Measurements from ENCODE around the gene ISG20. TPM values are rescaled to one million over a fixed set of nuclear protein-coding genes. Genes with fewer than 3 reads are reported as not detected.

Gene ISG20
- total and polyA plus RNA-seq, 5 experiments from 2014 or later, result 142 to 562 (median 422) TPM

DNA sequence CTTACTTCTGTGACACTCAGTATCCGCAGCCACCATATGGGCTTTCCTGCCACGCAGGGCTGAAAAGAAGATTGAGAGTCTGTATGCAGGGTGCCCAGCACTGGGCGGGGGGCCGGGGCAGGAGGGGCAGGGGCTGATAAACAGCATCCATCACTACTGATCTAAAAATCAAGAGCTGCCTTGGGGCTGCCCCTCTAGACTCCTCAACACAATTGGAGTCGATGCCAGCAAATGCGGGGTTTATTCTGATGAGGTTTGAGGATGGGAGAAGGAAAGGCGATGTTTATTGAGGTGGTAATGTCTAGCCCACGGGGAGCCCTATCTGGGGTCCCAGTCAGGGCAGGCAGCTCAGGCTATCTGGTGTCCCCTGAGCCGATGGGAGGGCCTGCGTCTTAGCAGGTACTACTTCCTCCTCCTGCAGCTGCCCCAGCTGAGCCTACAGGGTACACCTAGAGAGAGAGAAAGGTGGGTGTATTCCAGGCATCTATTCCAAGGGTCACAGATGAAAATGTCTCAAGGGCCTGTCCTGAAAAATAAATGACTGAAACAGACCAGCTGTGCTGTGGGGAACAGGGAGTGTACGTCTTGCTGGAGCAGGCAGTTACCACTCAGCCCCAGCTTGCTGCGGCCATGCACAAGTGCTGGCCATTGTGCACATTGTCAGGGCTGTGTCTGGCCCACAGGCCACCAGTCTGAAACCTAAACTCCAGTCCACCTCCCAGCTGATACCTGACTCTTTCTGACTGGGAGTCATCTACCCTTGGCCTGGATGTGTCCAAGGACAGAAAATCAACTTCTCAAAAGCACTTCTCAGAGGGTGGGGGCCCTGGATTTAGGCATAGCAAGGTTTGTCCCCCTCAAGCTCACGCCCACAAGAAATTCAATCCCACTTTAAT is 19.5 kb downstream of the ISG20 start:
- POLR2A ChIA-PET, result interaction anchor here (0.6 to 9.8 kb wide), 3 partner anchors 12 to 191 kb away, joined by 3 to 80 read pairs (median 3); partner anchors contain the start of genes MRPL46 and MRPS11
- ATAC-seq (no peak), DNase-seq (no peak)
- peak overlapping the region in 9 of 10 donors; percentile 8 to 79 (median 46) for H3K4me3 Mint-ChIP-seq
- H3K4me1 Mint-ChIP-seq, result peaks cover 48 to 88% (median 80%) of the 10 kb centered on the region in 4 donors
- H3K9me3 Mint-ChIP-seq, result no peaks in the 10 kb centered on the region
- peaks cover 0 to 10% (median 8%) of the 10 kb centered on the region in 3 donors for H3K36me3 Mint-ChIP-seq
- no peaks in the 10 kb centered on the region for H3K27me3 Mint-ChIP-seq
- peak overlapping the region; percentile 90 to 95 (median 92) for H3K27ac Mint-ChIP-seq

DNA sequence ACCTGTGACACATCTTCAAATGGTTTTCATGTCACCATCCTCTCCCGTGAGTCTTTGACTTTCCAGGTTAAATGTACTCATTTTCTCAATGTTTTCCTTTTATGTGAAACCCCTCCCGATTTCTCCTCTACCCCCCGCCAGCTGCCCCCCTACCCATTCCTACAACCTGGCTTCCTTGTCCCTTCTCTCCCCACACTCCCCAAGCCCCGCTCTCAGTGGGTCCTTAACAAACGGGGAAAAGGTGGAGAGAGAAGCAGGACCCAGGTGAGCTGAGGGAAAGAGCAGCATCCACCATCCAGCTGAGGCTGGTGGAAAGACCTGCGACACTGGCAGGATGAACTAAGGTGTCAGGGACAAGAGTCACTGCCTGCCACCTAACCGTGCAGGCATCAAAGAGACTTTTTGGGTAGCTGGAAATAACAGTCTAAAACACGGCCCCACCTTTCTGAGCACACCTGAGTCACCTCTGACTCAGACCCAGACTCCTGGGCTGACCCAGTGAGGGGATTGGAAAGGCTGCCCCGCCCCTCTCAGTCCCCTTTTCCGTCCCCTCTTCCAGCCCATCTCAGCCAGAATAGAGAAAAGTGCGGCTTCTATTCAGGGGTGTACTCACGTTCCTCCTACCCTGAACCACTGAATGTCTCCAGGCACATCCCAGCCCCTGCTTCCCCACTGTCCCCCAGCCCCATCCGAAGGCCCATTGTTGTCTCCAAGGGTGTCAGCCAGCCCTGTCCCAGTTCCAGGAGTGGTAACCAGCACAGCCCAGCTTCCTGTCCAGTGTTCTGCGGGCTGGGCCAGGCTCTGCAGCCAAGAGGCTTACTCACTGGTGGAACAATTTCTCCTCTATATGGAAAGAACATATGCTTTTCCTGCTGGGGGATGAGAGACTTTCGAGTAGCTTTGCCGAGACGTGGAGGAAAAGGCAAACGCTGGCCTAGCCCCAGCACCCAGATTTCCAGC is 20.4 kb downstream of the ISG20 start:
- peak; percentile 26 to 35 for ATAC-seq
- H3K36me3 Mint-ChIP-seq, result peaks cover 0 to 8% (median 8%) of the 10 kb centered on the region in 3 donors
- peak overlapping the region in 8 of 10 donors; percentile 7 to 73 (median 44) for H3K4me3 Mint-ChIP-seq
- POLR2A ChIA-PET, result interaction anchor here (0.9 to 9.8 kb wide), 2 partner anchors 13 to 192 kb away, joined by 3 to 80 read pairs (median 6); partner anchors contain the start of genes MRPL46 and MRPS11
- H3K9me3 Mint-ChIP-seq, result no peaks in the 10 kb centered on the region
- H3K4me1 Mint-ChIP-seq, result peaks cover 48 to 87% (median 76%) of the 10 kb centered on the region in 4 donors
- no peak for DNase-seq
- H3K27ac Mint-ChIP-seq, result peak overlapping the region; percentile 74 to 95 (median 91)
- H3K27me3 Mint-ChIP-seq, result no peaks in the 10 kb centered on the region

DNA sequence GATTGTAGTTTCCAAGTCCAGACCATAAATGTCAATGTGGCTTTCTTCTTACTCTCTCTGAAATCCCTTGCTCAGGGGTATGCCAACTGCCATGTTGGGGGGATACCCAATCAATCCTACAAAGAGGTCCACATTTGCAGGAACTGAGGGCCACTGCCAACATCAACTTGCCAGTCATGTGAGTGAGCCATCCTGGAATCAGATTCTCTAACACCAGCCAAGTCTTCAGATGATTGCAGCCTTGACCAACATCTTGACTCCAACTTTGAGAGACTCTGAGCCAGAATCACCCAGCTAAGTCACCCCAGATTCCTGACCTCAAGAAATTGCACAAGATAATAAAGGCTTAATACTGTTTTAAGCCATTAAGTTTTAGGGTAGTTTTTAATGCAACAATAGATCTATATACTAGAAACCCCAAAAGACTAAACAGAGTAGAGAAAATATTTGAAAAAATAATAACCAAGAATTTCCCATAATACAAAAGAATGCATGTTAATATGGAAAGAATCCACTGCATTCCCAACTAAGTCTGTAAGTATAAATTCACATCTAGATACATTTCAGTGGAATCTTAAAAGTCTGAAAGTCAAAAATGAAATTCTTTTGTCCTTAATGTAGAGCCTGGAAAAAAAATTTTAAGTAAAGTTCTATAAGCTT is 22.4 kb downstream of the ISG20 start:
- H3K4me1 Mint-ChIP-seq, result peaks cover 39 to 72% (median 64%) of the 10 kb centered on the region in 4 donors
- no peaks in the 10 kb centered on the region for H3K27me3 Mint-ChIP-seq
- H3K4me3 Mint-ChIP-seq, result peak overlapping the region in 1 of 10 donors; percentile 18
- POLR2A ChIA-PET, result interaction anchor here (1.6 to 9.8 kb wide), 2 partner anchors 8 to 15 kb away, joined by 4 to 80 read pairs; no protein-coding TSS in a partner anchor
- ATAC-seq (no peak), DNase-seq (no peak)
- no peaks in the 10 kb centered on the region for H3K36me3 Mint-ChIP-seq
- H3K9me3 Mint-ChIP-seq, result no peaks in the 10 kb centered on the region
- H3K27ac Mint-ChIP-seq, result peak overlapping the region in 9 of 10 donors; percentile 30 to 95 (median 85)

DNA sequence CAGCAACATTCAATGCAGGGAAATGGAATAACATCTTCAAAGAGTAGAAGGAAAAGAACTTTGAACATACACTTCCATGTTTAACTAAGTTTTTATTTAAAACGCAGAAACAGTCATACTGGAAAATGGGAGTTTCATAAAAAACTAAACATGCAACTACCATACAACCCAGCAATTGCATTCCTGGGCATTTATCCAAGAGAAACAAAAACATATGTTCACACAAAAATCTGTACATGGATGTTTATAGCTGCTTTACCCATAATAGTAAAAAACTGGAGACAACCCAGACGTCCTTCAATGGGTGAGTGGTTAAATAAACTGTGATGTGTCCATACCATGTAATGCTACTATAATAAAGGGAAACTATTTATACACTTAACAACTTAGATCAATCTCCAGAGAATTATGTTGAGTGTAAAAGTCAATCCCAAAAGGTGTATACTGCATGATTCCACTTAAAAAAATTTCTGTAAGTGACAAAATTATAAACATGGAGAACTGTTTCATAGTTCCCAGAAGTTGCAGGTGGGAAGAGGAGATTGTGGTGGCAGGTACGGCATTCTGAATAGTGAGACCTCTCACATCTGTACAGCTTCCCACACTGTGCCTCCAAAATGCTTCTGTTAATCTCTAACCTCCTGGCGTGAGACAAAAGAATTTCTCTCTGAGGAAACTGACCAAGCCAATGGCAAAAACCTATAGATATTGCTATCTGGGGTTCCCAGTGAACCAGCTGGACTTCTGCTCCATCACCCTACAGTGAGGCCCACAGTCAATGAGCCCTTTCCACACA is 23.1 kb downstream of the ISG20 start:
- POLR2A ChIA-PET, result interaction anchor here (1.6 to 9.8 kb wide), 2 partner anchors 9 to 15 kb away, joined by 4 to 80 read pairs; no protein-coding TSS in a partner anchor
- H3K27me3 Mint-ChIP-seq, result no peaks in the 10 kb centered on the region
- no peak for ATAC-seq

DNA sequence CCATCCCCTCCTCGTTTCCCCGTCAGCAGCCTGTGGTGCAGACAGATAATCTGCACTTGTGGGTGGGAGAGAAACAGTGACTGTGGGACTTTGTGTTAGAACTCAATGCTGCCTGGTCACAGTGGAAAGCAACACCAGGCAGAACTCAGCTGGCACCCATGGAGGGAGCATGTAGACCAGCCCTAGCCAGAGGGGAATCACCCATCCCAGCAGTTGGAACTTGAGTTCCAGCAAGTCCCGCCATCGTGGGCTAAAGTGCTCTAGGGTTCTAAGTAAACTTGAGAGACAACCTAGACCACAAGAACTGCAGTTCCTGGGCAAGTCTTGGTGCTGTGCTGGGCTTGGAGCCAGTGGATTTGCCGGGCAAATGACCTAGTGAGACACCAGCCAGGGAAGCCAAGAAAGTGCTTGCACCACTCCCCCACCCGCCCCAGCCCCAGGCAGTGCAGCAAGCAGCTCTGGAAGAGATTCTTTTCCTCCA is 24.4 kb downstream of the ISG20 start:
- H3K4me1 Mint-ChIP-seq, result peaks cover 30 to 53% (median 47%) of the 10 kb centered on the region in 4 donors
- H3K27ac Mint-ChIP-seq, result peak overlapping the region; percentile 7 to 81 (median 62)
- ATAC-seq (no peak), DNase-seq (no peak)
- no peak overlapping the region for H3K4me3 Mint-ChIP-seq
- no peaks in the 10 kb centered on the region for H3K27me3 Mint-ChIP-seq
- POLR2A ChIA-PET, result interaction anchor here (1.7 to 2.5 kb wide), 2 partner anchors 10 to 41 kb away, joined by 9 to 16 read pairs; partner anchors contain the start of gene AEN
- no peaks in the 10 kb centered on the region for H3K9me3 Mint-ChIP-seq
- H3K36me3 Mint-ChIP-seq, result no peaks in the 10 kb centered on the region

More for the DNA sequence above, 23.1 kb downstream of the ISG20 start:
- H3K27ac Mint-ChIP-seq, result peak overlapping the region in 6 of 10 donors; percentile 7 to 95 (median 64)
- no peaks in the 10 kb centered on the region for H3K36me3 Mint-ChIP-seq
- H3K4me3 Mint-ChIP-seq, result peak overlapping the region in 1 of 10 donors; percentile 20
- peaks cover 41 to 66% (median 59%) of the 10 kb centered on the region in 4 donors for H3K4me1 Mint-ChIP-seq
- DNase-seq, result no peak
- H3K9me3 Mint-ChIP-seq, result no peaks in the 10 kb centered on the region

DNA sequence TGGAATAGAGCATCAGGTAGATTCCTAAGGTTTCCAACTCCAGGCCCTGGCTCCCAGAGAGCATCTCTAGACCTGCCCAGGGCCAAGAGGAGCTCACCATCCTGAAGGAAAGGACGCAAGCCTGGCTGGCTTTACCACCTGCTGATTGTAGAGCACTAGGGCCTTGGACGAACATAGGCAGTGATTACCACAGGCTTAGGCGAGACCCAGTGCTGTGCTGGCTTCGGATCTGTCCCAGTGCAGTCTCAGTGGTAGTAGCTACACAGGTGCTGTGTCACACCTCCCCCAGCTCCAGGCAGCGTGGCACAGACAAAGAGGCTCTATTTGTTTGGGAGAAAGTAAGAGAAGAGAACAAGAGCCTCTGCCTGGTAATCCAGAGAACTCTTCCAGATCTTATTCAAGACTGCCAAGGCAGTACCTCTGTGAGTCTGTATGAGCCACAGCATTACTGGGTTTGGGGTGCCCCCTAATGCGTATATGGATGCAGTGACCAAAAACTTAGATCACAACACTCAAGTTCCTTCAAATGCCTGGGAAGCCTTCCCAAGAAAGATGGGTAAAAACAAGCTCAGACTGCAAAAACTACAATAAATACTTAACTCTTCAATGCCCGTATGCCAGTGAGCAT is 25.4 kb downstream of the ISG20 start:
- peaks cover 0 to 8% (median 3%) of the 10 kb centered on the region in 5 donors for H3K27me3 Mint-ChIP-seq
- H3K4me3 Mint-ChIP-seq, result peak overlapping the region in 1 of 10 donors; percentile 14
- H3K36me3 Mint-ChIP-seq, result no peaks in the 10 kb centered on the region
- peak in 9 of 10 donors; percentile 35 to 83 (median 62) for DNase-seq
- POLR2A ChIA-PET, result interaction anchor here (0.6 to 2.5 kb wide), 6 partner anchors 9 to 234 kb away, joined by 3 to 16 read pairs (median 6); partner anchors contain the start of gene AEN
- H3K27ac Mint-ChIP-seq, result peak overlapping the region in 9 of 10 donors; percentile 7 to 87 (median 78)
- peaks cover 27 to 42% (median 37%) of the 10 kb centered on the region in 4 donors for H3K4me1 Mint-ChIP-seq
- peak; percentile 93 to 94 for ATAC-seq
- peaks cover 0 to 2% (median 0%) of the 10 kb centered on the region in 9 donors for H3K9me3 Mint-ChIP-seq

DNA sequence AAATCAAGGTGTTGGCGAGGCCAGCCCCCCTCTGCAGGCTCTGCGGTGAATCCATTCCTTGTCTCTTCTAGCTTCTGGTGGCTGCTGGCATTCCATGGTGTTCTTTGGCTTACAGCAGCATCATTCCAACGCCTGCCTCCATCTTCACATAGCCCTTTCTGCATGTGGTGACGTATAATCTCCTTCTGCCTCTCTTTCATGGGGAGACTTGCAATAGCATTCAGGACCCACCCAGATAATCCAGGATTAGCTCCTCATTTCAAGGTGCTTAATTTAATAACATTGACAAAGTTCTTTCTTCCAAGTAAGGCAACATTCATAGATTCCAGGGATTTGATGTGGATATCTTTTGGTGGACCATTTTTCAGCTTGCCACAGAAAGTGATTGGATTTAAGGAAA is 35.8 kb downstream of the ISG20 start:
- Mint-ChIP-seq H3K27me3 (peaks cover 16 to 32% (median 17%) of the 10 kb centered on the region in 5 donors), H3K36me3 (peaks cover 0 to 11% (median 3%) of the 10 kb centered on the region in 3 donors), H3K9me3 (peaks cover 0 to 9% (median 0%) of the 10 kb centered on the region in 9 donors), H3K4me1 (peaks cover 0 to 2% (median 0%) of the 10 kb centered on the region in 4 donors), H3K4me3 (no peak overlapping the region), H3K27ac (no peak overlapping the region)
- POLR2A ChIA-PET, result no interaction called here
- no peak for ATAC-seq
- no peak for DNase-seq

DNA sequence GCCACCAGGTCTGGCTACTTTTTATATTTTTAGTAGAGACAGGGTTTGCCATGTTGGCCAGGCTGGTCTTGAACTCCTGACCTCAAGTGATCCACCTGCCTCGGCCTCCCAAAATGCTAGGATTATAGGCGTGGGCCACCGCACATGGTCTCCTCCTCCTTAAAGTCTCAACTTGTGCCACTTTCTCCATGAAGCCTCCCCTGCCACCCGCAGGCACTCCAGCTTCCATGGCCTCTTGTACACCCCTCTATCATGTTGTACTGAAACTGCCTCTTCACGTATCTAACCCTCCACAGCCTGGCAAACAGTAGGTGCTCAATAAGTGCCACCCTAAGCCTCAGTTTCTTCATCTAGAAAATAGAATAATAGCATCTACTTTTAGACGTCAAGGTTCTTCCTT is 39.9 kb downstream of the ISG20 start:
- Mint-ChIP-seq H3K4me1 (peaks cover 0 to 2% (median 0%) of the 10 kb centered on the region in 4 donors), H3K36me3 (peaks cover 0 to 6% (median 3%) of the 10 kb centered on the region in 3 donors), H3K9me3 (no peaks in the 10 kb centered on the region), H3K27me3 (peaks cover 0 to 10% (median 7%) of the 10 kb centered on the region in 5 donors), H3K27ac (no peak overlapping the region), H3K4me3 (no peak overlapping the region)
- no peak for ATAC-seq
- DNase-seq, result no peak
- POLR2A ChIA-PET, result no interaction called here

DNA sequence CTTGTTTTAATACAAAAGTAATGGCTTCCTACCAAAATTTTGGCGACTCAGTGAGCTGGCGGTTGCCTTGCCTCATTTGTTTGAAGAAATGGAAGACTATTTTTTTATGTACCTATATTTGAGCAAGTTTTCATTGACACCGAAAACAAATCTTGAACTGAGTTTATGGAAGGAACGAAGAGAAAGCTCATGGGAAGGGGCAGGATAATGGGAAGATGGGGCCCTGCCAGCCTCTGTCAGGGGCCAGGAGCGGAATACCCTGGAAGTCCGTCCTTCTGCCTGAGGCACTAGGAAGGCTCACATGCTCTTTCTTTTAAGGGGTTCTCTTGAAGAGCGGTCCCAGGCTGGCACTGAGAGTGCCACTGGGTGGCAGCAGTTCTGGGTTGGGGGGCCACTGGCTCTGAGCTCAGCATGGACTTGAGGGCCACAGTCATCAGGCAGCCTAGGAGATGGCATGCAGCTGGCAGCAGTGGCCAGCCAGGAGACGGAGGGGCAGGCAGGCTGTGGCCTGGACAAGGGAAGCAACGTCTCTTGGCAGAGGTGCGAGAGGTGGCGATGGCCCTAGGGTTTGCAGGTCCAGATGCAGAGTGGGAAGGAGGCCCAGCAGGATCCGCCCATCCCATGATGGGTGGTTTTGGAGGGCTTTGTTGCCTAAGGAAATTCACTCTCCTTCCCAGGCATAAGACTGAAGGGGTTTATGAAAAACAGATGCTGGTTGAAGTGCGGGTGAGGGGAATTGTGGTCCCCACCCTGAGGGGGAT is 41.6 kb downstream of the ISG20 start:
- Mint-ChIP-seq H3K9me3 (no peaks in the 10 kb centered on the region), H3K27me3 (peaks cover 4 to 10% (median 5%) of the 10 kb centered on the region in 5 donors), H3K4me1 (peaks cover 0 to 2% (median 0%) of the 10 kb centered on the region in 4 donors), H3K36me3 (peaks cover 0 to 6% (median 3%) of the 10 kb centered on the region in 3 donors), H3K27ac (no peak overlapping the region), H3K4me3 (peak overlapping the region in 1 of 10 donors; percentile 38)
- DNase-seq (no peak), ATAC-seq (no peak)
- POLR2A ChIA-PET, result no interaction called here

Data from naive thymus-derived CD8-positive, alpha-beta T cell (primary cell).